Measurements from ENCODE around the gene PCNA.

DNA sequence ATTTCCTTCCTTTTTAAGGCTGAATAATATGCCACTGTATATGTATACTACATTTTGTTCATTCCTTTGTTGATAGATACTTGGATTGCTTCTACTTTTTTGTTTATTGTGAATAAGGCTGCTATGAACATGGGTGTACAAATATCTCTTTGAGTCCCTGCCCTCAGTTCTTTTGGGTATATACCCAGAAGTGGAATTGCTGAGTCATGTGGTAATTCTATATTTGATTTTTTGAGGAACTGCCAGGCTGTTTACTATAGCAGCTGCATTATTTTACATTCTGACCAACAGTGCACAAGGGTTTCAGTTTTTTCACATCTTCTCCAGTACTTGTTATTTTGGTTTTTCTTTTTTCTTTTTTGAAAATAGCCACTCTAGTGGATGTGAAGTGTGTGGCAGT lies 41.1 kb upstream of the PCNA start:
- no peak for TF ChIP-seq USF2 (IDR thresholded peaks at IDR 0.05; ENCODE audit: low read depth, low read length)
- no peak for TF ChIP-seq POLR2A (IDR thresholded peaks at IDR 0.05; ENCODE audit: low read depth, low read length)
- TF ChIP-seq, protein P1, sequence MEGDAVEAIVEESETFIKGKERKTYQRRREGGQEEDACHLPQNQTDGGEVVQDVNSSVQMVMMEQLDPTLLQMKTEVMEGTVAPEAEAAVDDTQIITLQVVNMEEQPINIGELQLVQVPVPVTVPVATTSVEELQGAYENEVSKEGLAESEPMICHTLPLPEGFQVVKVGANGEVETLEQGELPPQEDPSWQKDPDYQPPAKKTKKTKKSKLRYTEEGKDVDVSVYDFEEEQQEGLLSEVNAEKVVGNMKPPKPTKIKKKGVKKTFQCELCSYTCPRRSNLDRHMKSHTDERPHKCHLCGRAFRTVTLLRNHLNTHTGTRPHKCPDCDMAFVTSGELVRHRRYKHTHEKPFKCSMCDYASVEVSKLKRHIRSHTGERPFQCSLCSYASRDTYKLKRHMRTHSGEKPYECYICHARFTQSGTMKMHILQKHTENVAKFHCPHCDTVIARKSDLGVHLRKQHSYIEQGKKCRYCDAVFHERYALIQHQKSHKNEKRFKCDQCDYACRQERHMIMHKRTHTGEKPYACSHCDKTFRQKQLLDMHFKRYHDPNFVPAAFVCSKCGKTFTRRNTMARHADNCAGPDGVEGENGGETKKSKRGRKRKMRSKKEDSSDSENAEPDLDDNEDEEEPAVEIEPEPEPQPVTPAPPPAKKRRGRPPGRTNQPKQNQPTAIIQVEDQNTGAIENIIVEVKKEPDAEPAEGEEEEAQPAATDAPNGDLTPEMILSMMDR (conservative IDR thresholded peaks at IDR 0.05; ENCODE audit: low read depth, low read length): no peak
- TF ChIP-seq CEBPB (IDR thresholded peaks at IDR 0.05; ENCODE audit: low read depth, low read length): no peak
- no peak for TF ChIP-seq MXI1 (IDR thresholded peaks at IDR 0.05; ENCODE audit: borderline replicate concordance, low read depth, low read length)
- TF ChIP-seq NFE2L2 (IDR thresholded peaks at IDR 0.05; ENCODE audit: low read depth, low read length): peak; percentile 90
- TF ChIP-seq RCOR1 (IDR thresholded peaks at IDR 0.05; ENCODE audit: insufficient replicate concordance, low read length): no peak
- TF ChIP-seq RAD21 (IDR thresholded peaks at IDR 0.05; ENCODE audit: low read length): no peak
- no peak for TF ChIP-seq SMC3 (IDR thresholded peaks at IDR 0.05; ENCODE audit: low read depth, low read length)
- no peak for TF ChIP-seq MAZ (IDR thresholded peaks at IDR 0.05; ENCODE audit: borderline replicate concordance, low read depth, low read length)
- TF ChIP-seq RFX5 (IDR thresholded peaks at IDR 0.05; ENCODE audit: low read depth, low read length): no peak
